Measurements from ENCODE around the gene GGNBP2. TPM values are rescaled to one million over a fixed set of nuclear protein-coding genes. Genes with fewer than 3 reads are reported as not detected.

Gene GGNBP2
- total and polyA plus RNA-seq, 9 donors = 45.1 to 92.1 (median 66.2) TPM

DNA sequence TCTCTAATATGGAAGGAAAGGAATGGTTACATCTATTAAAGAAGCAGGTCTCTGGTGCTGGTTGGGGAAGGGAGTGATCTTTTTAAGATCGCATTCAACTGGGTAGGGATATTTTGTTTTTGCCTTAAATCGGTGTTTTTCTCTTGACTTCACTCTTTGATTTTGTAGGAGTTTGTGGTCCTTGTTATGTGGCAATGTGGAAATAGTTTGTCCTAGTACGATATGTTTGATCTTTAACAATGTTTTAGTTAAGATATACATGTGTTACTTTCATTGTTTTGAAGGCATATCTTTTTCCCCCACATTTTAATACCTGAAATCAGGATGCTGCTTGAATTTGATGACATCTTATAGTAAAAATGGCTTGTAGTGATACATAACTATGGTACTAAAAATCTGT is 8.7 kb downstream of the GGNBP2 start:
- Histone ChIP-seq H3K36me3 (no peaks in the 10 kb centered on the region), H3K4me3 (no peak overlapping the region), H3K27me3 (no peaks in the 10 kb centered on the region), H3K4me1 (ENCODE audit: insufficient read depth) (peaks cover 2% of the 10 kb centered on the region), H3K27ac (no peak overlapping the region), H3K9me3 (no peaks in the 10 kb centered on the region)
- intact Hi-C loops (cut with DNase I) = no loop called here
- 77 to 84% (median 83%) methylated on average over 3 of the region's 3 CpGs for WGBS, 3 donors
- TF ChIP-seq, protein P1, sequence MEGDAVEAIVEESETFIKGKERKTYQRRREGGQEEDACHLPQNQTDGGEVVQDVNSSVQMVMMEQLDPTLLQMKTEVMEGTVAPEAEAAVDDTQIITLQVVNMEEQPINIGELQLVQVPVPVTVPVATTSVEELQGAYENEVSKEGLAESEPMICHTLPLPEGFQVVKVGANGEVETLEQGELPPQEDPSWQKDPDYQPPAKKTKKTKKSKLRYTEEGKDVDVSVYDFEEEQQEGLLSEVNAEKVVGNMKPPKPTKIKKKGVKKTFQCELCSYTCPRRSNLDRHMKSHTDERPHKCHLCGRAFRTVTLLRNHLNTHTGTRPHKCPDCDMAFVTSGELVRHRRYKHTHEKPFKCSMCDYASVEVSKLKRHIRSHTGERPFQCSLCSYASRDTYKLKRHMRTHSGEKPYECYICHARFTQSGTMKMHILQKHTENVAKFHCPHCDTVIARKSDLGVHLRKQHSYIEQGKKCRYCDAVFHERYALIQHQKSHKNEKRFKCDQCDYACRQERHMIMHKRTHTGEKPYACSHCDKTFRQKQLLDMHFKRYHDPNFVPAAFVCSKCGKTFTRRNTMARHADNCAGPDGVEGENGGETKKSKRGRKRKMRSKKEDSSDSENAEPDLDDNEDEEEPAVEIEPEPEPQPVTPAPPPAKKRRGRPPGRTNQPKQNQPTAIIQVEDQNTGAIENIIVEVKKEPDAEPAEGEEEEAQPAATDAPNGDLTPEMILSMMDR (IDR thresholded peaks at IDR 0.05) = no peak
- no peak for TF ChIP-seq POLR2A (IDR thresholded peaks at IDR 0.05)
- no peak for TF ChIP-seq EP300 (IDR thresholded peaks at IDR 0.05)
- DNase-seq = no peak

DNA sequence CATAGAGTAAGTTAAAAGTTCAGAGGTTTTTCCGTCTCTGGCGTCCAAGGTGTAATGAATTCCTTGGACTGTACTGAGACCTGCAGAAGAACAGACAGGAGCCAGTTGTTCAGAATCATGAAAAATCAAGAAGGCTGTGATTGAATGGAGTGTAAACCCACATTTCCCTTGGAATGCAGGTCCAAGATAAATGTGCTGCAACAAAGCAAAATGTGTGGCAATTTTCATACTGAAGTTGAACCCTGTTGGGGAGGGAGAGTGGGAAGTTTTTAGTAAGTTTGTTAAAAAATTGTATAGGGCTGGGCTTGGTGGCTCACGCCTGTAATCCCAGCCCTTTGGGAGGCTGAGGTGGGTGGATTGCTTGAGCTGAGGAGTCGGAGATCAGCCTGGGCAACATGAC is 21.4 kb downstream of the GGNBP2 start:
- H3K27me3 ChIP-seq = no peaks in the 10 kb centered on the region
- no peaks in the 10 kb centered on the region for H3K9me3 ChIP-seq
- no peaks in the 10 kb centered on the region for H3K36me3 ChIP-seq
- no peak for TF ChIP-seq EP300 (IDR thresholded peaks at IDR 0.05)
- TF ChIP-seq, protein P1 (IDR thresholded peaks at IDR 0.05) = no peak
- 85 to 89% (median 88%) methylated on average over 4 of the region's 4 CpGs for WGBS, 3 donors
- no peak overlapping the region for H3K4me3 ChIP-seq
- intact Hi-C loops (cut with DNase I) = no loop called here
- H3K27ac ChIP-seq = no peak overlapping the region
- H3K4me1 ChIP-seq (ENCODE audit: insufficient read depth) = no peaks in the 10 kb centered on the region
- DNase-seq = no peak

DNA sequence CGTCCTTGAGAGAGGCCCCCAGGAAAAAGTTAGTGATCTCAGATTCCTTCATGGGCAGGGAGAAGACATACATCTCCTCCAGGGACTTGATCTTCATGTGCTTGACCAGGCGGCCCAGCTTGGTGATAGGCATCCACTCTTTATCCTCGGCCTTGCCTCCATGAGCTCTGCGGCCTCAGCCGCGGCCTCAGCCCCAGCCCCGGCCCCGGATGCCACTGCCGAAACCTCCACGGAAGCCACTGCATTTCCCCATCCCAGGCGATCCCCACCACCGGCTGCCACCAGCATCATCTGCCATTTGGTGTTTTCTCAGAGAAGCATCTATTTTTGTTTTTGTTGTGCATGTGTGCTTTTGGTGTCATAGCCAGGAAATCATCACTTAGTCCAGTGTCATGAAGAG is 30.3 kb downstream of the GGNBP2 start:
- intact Hi-C loops (cut with DNase I) = loop anchor here in 1 of 4 donors (2.0 kb wide), 1 partner anchor 14 kb away; no protein-coding TSS in a partner anchor
- Histone ChIP-seq H3K36me3 (no peaks in the 10 kb centered on the region), H3K27ac (no peak overlapping the region), H3K27me3 (no peaks in the 10 kb centered on the region), H3K9me3 (no peaks in the 10 kb centered on the region), H3K4me3 (no peak overlapping the region), H3K4me1 (ENCODE audit: insufficient read depth) (no peaks in the 10 kb centered on the region)
- WGBS, 3 donors = 93 to 98% (median 94%) methylated on average over 12 of the region's 12 CpGs
- no peak for DNase-seq
- TF ChIP-seq, protein P1 (IDR thresholded peaks at IDR 0.05) = no peak
- TF ChIP-seq EP300 (IDR thresholded peaks at IDR 0.05) (no peak), POLR2A (IDR thresholded peaks at IDR 0.05) (no peak)

DNA sequence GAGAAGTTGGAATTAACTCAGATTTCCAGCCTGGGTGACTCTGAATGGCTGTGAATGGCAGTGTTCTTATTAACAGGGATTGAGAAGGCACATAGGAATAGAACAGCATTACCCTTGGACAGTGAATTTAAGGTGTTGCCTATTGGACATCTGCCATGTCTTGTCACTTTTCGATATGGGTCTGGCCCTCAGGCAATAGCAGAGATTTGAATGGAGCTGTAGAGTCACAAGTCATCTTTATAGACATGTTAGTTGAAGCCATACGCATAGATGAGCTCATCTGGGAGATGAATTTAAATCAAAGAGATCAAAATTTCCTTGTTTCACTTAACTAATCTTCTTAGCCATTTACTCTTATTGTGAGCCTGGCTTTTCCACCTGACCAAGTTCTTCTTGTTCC is 32.1 kb downstream of the GGNBP2 start:
- H3K27me3 ChIP-seq = no peaks in the 10 kb centered on the region
- no peaks in the 10 kb centered on the region for H3K36me3 ChIP-seq
- H3K4me3 ChIP-seq = no peak overlapping the region
- WGBS, 3 donors = 71 to 92% (median 90%) methylated on average over 2 of the region's 2 CpGs
- TF ChIP-seq POLR2A (IDR thresholded peaks at IDR 0.05) (no peak), EP300 (IDR thresholded peaks at IDR 0.05) (no peak)
- TF ChIP-seq, protein P1 (IDR thresholded peaks at IDR 0.05) = no peak
- no peak overlapping the region for H3K27ac ChIP-seq
- no peaks in the 10 kb centered on the region for H3K9me3 ChIP-seq
- DNase-seq = no peak
- intact Hi-C loops (cut with DNase I) = no loop called here
- H3K4me1 ChIP-seq (ENCODE audit: insufficient read depth) = no peaks in the 10 kb centered on the region
